Activated naive CD4-positive, alpha-beta T cell (primary cell): ENCODE measurements around the gene CACTIN.

Source experiments
- DNase-seq, 4 experiments: peaks; one replicate each; lab custom pipeline; 2025; lab: John Stamatoyannopoulos, UW

Gene CACTIN

DNA sequence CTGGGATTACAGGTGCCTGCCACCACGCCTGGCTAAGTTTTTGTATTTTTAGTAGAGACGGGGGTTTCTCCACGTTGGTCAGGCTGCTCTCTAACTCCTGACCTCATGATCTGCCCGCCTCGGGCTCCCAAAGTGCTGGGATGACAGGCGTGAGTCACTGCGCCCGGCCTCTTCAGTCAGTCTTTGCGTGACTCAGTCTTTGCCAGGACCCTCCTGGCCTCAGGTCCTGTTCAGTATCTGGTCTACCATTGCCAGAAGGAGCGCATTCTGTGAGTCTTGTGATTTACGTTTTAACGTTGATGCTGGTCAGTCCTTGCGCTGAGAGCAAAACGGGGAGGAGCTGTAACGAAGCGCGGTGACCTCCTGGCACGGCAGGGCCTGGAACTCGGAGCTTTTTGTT lies 61.5 kb downstream of the CACTIN start:
- no peak for DNase-seq

DNA sequence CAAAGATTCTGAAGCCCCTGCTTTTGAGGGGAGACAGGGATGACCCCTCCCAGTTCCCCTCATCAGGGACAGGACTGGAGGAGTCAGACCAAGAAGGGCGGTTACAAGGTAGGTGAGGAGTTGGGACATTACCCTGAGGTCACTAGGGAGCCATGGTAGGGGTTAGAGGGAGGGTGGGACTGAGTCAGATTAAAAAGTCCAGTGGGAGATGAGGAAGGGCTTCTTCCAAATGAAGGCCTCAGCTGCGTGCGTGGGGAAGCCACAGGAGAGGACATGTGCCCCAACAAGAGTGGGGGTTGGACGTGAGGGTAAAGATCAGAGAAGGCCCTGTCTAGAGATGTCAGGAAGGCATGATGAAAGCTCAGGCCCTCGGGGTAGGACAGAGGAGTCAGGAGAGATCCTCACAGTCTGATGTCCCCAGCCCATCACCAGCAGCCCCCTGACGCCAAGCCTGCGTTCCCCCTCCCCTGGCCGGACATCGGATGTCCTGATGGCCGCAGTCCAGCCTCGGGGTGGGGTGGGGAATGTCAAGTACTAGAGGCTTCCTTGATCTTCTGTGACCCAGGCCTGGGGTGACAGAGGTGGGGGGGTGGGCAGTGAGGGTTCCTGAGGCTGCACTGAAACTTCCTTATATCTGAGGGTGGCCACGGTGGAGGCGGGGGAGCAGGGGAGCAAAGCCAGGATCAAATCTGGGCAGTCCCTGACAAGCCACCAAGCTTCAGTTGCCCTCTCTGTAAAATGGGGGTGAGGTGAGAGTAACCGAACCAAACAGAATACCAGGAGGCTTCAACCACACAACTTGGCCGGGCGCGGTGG lies 62.7 kb downstream of the CACTIN start:
- no peak for DNase-seq
